ENCODE measurements around the gene SLC30A3. TPM values are rescaled to one million over a fixed set of nuclear protein-coding genes. Genes with fewer than 3 reads are reported as not detected.

The SLC30A3 gene
- polyA plus RNA-seq, 1 donor from 2014 or later, result not detected

- TF ChIP-seq RAD21 (conservative IDR thresholded peaks at IDR 0.05) (no peak), CTCF (IDR thresholded peaks at IDR 0.05; ENCODE audit: poor library complexity, severe bottlenecking) (no peak), REST (IDR thresholded peaks at IDR 0.05; ENCODE audit: borderline replicate concordance) (no peak)
- H3K27me3 ChIP-seq (ENCODE audit: insufficient read depth, low read depth, low read length), result peaks cover 5% of the 10 kb centered on the region
- no peak overlapping the region for H3K4me2 ChIP-seq (ENCODE audit: low read length)
- H4K20me1 ChIP-seq (ENCODE audit: insufficient read depth), result no peaks in the 10 kb centered on the region
- H3F3A ChIP-seq (ENCODE audit: insufficient read depth, low read length, poor library complexity, severe bottlenecking), result no peaks in the 10 kb centered on the region
- no peak overlapping the region for H3K4me3 ChIP-seq (ENCODE audit: low read length)
- no peaks in the 10 kb centered on the region for H3K36me3 ChIP-seq (ENCODE audit: insufficient read depth, low read length)
- H3K9me2 ChIP-seq (ENCODE audit: insufficient read depth, low read length), result no peaks in the 10 kb centered on the region
- no peak overlapping the region for H3K27ac ChIP-seq (ENCODE audit: low read length)
- H3K79me2 ChIP-seq (replicated peaks; ENCODE audit: insufficient read depth, low read length), result no peaks in the 10 kb centered on the region
- no peak overlapping the region for H3K9ac ChIP-seq (ENCODE audit: low read length)
- no peaks in the 10 kb centered on the region for H3K9me3 ChIP-seq (ENCODE audit: low read length)
- H2AFZ ChIP-seq (ENCODE audit: low read depth, low read length), result no peak overlapping the region
Measured at GRCh38 chr2:27247893-27248292, 15.0 kb downstream of the SLC30A3 start.

GRCh38 chr2:27245626-27246025, 17.2 kb downstream of the SLC30A3 start:
- H3K27me3 ChIP-seq (ENCODE audit: insufficient read depth, low read depth, low read length), result peaks cover 1% of the 10 kb centered on the region
- TF ChIP-seq MXI1 (conservative IDR thresholded peaks at IDR 0.05; ENCODE audit: poor library complexity, severe bottlenecking), result no peak
- no peak overlapping the region for H3K27ac ChIP-seq (ENCODE audit: low read length)
- no peaks in the 10 kb centered on the region for H4K20me1 ChIP-seq (ENCODE audit: insufficient read depth)
- no peak overlapping the region for H3K4me3 ChIP-seq (ENCODE audit: low read length)
- H3K36me3 ChIP-seq (ENCODE audit: insufficient read depth, low read length), result no peaks in the 10 kb centered on the region
- no peaks in the 10 kb centered on the region for H3K79me2 ChIP-seq (replicated peaks; ENCODE audit: insufficient read depth, low read length)
- H3K9me2 ChIP-seq (ENCODE audit: insufficient read depth, low read length), result no peaks in the 10 kb centered on the region
- H3K9ac ChIP-seq (ENCODE audit: low read length), result no peak overlapping the region
- H3K4me2 ChIP-seq (ENCODE audit: low read length), result no peak overlapping the region
- no peaks in the 10 kb centered on the region for H3F3A ChIP-seq (ENCODE audit: insufficient read depth, low read length, poor library complexity, severe bottlenecking)
- H2AFZ ChIP-seq (ENCODE audit: low read depth, low read length), result no peak overlapping the region
- H3K9me3 ChIP-seq (ENCODE audit: low read length), result no peaks in the 10 kb centered on the region

GRCh38 chr2:27245116-27245515, 17.7 kb downstream of the SLC30A3 start:
- H3K9me2 ChIP-seq (ENCODE audit: insufficient read depth, low read length), result no peaks in the 10 kb centered on the region
- TF ChIP-seq EP300 (conservative IDR thresholded peaks at IDR 0.05; ENCODE audit: poor library complexity, severe bottlenecking), result no peak
- TF ChIP-seq POLR2AphosphoS5 (IDR thresholded peaks at IDR 0.05), result no peak
- no peak for TF ChIP-seq SMC3 (conservative IDR thresholded peaks at IDR 0.05; ENCODE audit: poor library complexity)
- TF ChIP-seq RAD21 (conservative IDR thresholded peaks at IDR 0.05), result no peak
- no peak for TF ChIP-seq CTCF (IDR thresholded peaks at IDR 0.05; ENCODE audit: poor library complexity, severe bottlenecking)
- TF ChIP-seq TAF1 (IDR thresholded peaks at IDR 0.05; ENCODE audit: low read depth), result no peak
- no peak for TF ChIP-seq EZH2 (IDR thresholded peaks at IDR 0.05; ENCODE audit: borderline replicate concordance, insufficient read depth, low read length, poor library complexity, severe bottlenecking)
- no peak for TF ChIP-seq MXI1 (conservative IDR thresholded peaks at IDR 0.05; ENCODE audit: poor library complexity, severe bottlenecking)
- TF ChIP-seq REST (IDR thresholded peaks at IDR 0.05; ENCODE audit: borderline replicate concordance), result no peak
- no peaks in the 10 kb centered on the region for H3F3A ChIP-seq (ENCODE audit: insufficient read depth, low read length, poor library complexity, severe bottlenecking)
- H3K9me3 ChIP-seq (ENCODE audit: low read length), result no peaks in the 10 kb centered on the region
- no peaks in the 10 kb centered on the region for H3K36me3 ChIP-seq (ENCODE audit: insufficient read depth, low read length)
- no peak overlapping the region for H3K27ac ChIP-seq (ENCODE audit: low read length)
- no peaks in the 10 kb centered on the region for H4K20me1 ChIP-seq (ENCODE audit: insufficient read depth)
- H3K4me3 ChIP-seq (ENCODE audit: low read length), result no peak overlapping the region
- H3K4me2 ChIP-seq (ENCODE audit: low read length), result no peak overlapping the region
- H3K9ac ChIP-seq (ENCODE audit: low read length), result no peak overlapping the region
- H3K27me3 ChIP-seq (ENCODE audit: insufficient read depth, low read depth, low read length), result no peaks in the 10 kb centered on the region
- no peak overlapping the region for H2AFZ ChIP-seq (ENCODE audit: low read depth, low read length)
- no peaks in the 10 kb centered on the region for H3K79me2 ChIP-seq (replicated peaks; ENCODE audit: insufficient read depth, low read length)

Measured in neural cell (in vitro differentiated cells).